Heart left ventricle (tissue), 16 donors: ENCODE results near the gene C11orf21. TPM values are rescaled to one million over a fixed set of nuclear protein-coding genes. Genes with fewer than 3 reads are reported as not detected.

Experiments used
- ATAC-seq, 4 donors: fragments of 200-7000 bp; cut with Tn5 transposase; one replicate each; pipeline ENCODE4 v1.9.1; 2020 to 2022; ENCODE audit warnings: moderate library complexity in 4 of 4, mild to moderate bottlenecking in 3 of 4, moderate number of reproducible peaks in 1 of 4
- DNase-seq, 5 donors: peaks; one replicate each; pipeline ENCODE4 v3.0.0-alpha.2; 2020
- H3K27ac ChIP-seq, 12 donors: fragments of 200-600 bp; sonication (generic) in 4 of 12; one replicate each; pipeline versions ENCODE4 v1.5.0 to v1.8.0; 2016 to 2022; ENCODE audit warnings: mild to moderate bottlenecking in 2 of 12
- H3K27me3 ChIP-seq, 9 donors: fragments of 200-600 bp; sonication (generic) in 2 of 9; one replicate each; pipeline versions ENCODE4 v1.5.1 to v1.8.0; 2016 to 2022; ENCODE audit warnings: mild to moderate bottlenecking in 3 of 9
- H3K36me3 ChIP-seq, 9 donors: fragments of 200-600 bp; sonication (generic) in 2 of 9; one replicate each; pipeline versions ENCODE4 v1.5.0 to v1.8.0; 2018 to 2022; ENCODE audit warnings: mild to moderate bottlenecking in 2 of 9
- H3K4me1 ChIP-seq, 12 donors: fragments of 200-600 bp; sonication (generic) in 4 of 12; one replicate each; pipeline versions ENCODE4 v1.5.0 to v1.8.0; 2016 to 2022; ENCODE audit warnings: mild to moderate bottlenecking in 3 of 12
- H3K4me3 ChIP-seq, 12 donors: fragments of 200-600 bp; sonication (generic) in 4 of 12; one replicate each; pipeline versions ENCODE4 v1.5.0 to v1.8.0; 2017 to 2022; ENCODE audit warnings: mild to moderate bottlenecking in 9 of 12, moderate library complexity in 4 of 12
- H3K9me3 ChIP-seq, 12 donors: fragments of 200-600 bp; sonication (generic) in 4 of 12; one replicate each; pipeline versions ENCODE4 v1.5.0 to v1.8.0; 2016 to 2022; ENCODE audit warnings: mild to moderate bottlenecking in 1 of 12
- CTCF ChIP-seq, 12 donors: fragments of 200-600 bp; sonication (generic) in 4 of 12; IDR thresholded peaks; one replicate each; pipeline versions ENCODE4 v1.5.0 to v1.8.0; 2018 to 2022; ENCODE audit warnings: antibody characterized with exemption in 12 of 12, mild to moderate bottlenecking in 5 of 12
- POLR2A ChIP-seq, 2 donors: fragments of 450-650 bp; IDR thresholded peaks; one replicate each; pipeline ENCODE4 v1.6.1; 2017; ENCODE audit warnings: antibody characterized with exemption in 2 of 2, mild to moderate bottlenecking in 2 of 2, moderate library complexity in 2 of 2
- WGBS, 4 donors: extraction: QIAGEN DNeasy Blood & Tissue Kit in 2 of 4; methylation state at CpG; one replicate each; pipeline versions ENCODE4 v1.1.5 to v1.1.7; 2013 to 2018; 5-methylcytosine and 5-hydroxymethylcytosine counted together
- intact Hi-C, 10 donors: fragments of 100-400 bp; cut with DNase I; formaldehyde crosslinking; loops; one replicate each; pipeline versions ENCODE4 v1.11.1 to v1.14.2; 2022
- polyA plus RNA-seq, 2 donors: library from polyadenylated mRNA; stranded (reverse); fragments of 200-250 nt; gene quantifications; one replicate each; pipeline ENCODE4 v1.2.3, GENCODE V29; 2013
- total RNA-seq, 9 donors: library from RNA; depleted of rRNA in 2 of 9; stranded (reverse); fragments of >200 nt in 2 of 9; fragmentation: NEBNext Ultra II Directional in 3 of 9; extraction: Animal tissue kit (Norgen Biotek cat#: 25700) in 3 of 9; gene quantifications; one replicate each; pipeline versions ENCODE4 v1.1.0 to v1.2.4, GENCODE V29; 2016 to 2023
- donor health status: ischemic (EF 13 %, LVEDD 7.1; RV severe dilation, severe dysfunction).
- donor health status: healthy with polysubstance abuse.
- donor health status: DM: no; HTN: yes; CAD: no.
- donor health status: DM: no; HTN: no; CAD: no.
- donor health status: ischemic (EF 25% LVEDD 6.9; RV normal size, moderate dysfunction).
- donor health status: ischemic (EF 25% LVEDD 5.7; RV mildly dilated, moderate dysfunction).
- donor health status: healthy.
- donor health status: DM: yes; HTN: yes; CAD: no.
- donor health status: ischemic (EF 35%, LVEDD 5.7; RV mildly dilated, moderate dysfunction).
- donor health status: nonischemic (EF 11% LVEDD 7.7; RV severe dilation, severe dysfunction).
- donor health status: DM: yes; HTN: yes; CAD: no.
- donor health status: PGD.
- donor health status: ischemic (EF 29% LVEDD 5.4; RV normal size, mild dysfunction).
- donor health status: nonischemic (EF 23%, LVEDD 6.1; RV moderate dilation, normal function).

Gene C11orf21
- total and polyA plus RNA-seq, 11 donors, result 4.8 to 41.2 (median 29.9) TPM

GRCh38 chr11:2256951-2257700 is 44.6 kb downstream of the C11orf21 start:
- no peaks in the 10 kb centered on the region for H3K36me3 ChIP-seq
- H3K27ac ChIP-seq, result no peak overlapping the region
- 85 to 90% (median 88%) methylated on average over 17 to 31 of the region's 31 CpGs for WGBS, 4 donors
- H3K27me3 ChIP-seq, result peaks cover 0 to 24% (median 0%) of the 10 kb centered on the region in 9 donors
- intact Hi-C loops, result no loop called here
- ATAC-seq (no peak), DNase-seq (peak in 2 of 5 donors; percentile 9 to 44)
- no peaks in the 10 kb centered on the region for H3K4me1 ChIP-seq
- peaks cover 0 to 9% (median 0%) of the 10 kb centered on the region in 12 donors for H3K9me3 ChIP-seq
- TF ChIP-seq CTCF (IDR thresholded peaks at IDR 0.05) (no peak), POLR2A (IDR thresholded peaks at IDR 0.05) (no peak)
- no peak overlapping the region for H3K4me3 ChIP-seq

- H3K27ac ChIP-seq, result no peak overlapping the region
- no peaks in the 10 kb centered on the region for H3K36me3 ChIP-seq
- H3K27me3 ChIP-seq, result peaks cover 0 to 18% (median 0%) of the 10 kb centered on the region in 9 donors
- H3K4me1 ChIP-seq, result no peaks in the 10 kb centered on the region
- H3K4me3 ChIP-seq, result no peak overlapping the region
- H3K9me3 ChIP-seq, result peaks cover 0 to 9% (median 0%) of the 10 kb centered on the region in 12 donors
- ATAC-seq (no peak), DNase-seq (peak in 1 of 5 donors; percentile 24)
- TF ChIP-seq CTCF (IDR thresholded peaks at IDR 0.05), result no peak
- TF ChIP-seq POLR2A (IDR thresholded peaks at IDR 0.05), result no peak
- intact Hi-C loops, result no loop called here
- 80 to 88% (median 84%) methylated on average over 9 to 14 of the region's 14 CpGs for WGBS, 4 donors
Measured at GRCh38 chr11:2256293-2256913, 45.3 kb downstream of the C11orf21 start.

GRCh38 chr11:2252018-2252417 is 49.7 kb downstream of the C11orf21 start:
- Histone ChIP-seq H3K27ac (no peak overlapping the region), H3K36me3 (no peaks in the 10 kb centered on the region), H3K4me3 (no peak overlapping the region), H3K4me1 (no peaks in the 10 kb centered on the region), H3K27me3 (peaks cover 0 to 17% (median 0%) of the 10 kb centered on the region in 9 donors), H3K9me3 (peaks cover 0 to 9% (median 0%) of the 10 kb centered on the region in 12 donors)
- intact Hi-C loops, result no loop called here
- no peak for TF ChIP-seq CTCF (IDR thresholded peaks at IDR 0.05)
- TF ChIP-seq POLR2A (IDR thresholded peaks at IDR 0.05), result no peak
- DNase-seq (no peak), ATAC-seq (no peak)
- WGBS, 4 donors, result 61 to 70% (median 65%) methylated on average over 6 of the region's 6 CpGs

- H3K36me3 ChIP-seq, result no peaks in the 10 kb centered on the region
- no peaks in the 10 kb centered on the region for H3K4me1 ChIP-seq
Measured at GRCh38 chr11:2251138-2251537, 50.6 kb downstream of the C11orf21 start.

More at GRCh38 chr11:2251138-2251537, 50.6 kb downstream of the C11orf21 start:
- ATAC-seq, result no peak
- no peak overlapping the region for H3K4me3 ChIP-seq
- WGBS, 4 donors, result 92 to 96% (median 95%) methylated on average over 6 of the region's 6 CpGs
- TF ChIP-seq CTCF (IDR thresholded peaks at IDR 0.05), result no peak
- no peak for TF ChIP-seq POLR2A (IDR thresholded peaks at IDR 0.05)
- peaks cover 0 to 17% (median 0%) of the 10 kb centered on the region in 9 donors for H3K27me3 ChIP-seq
- no peak overlapping the region for H3K27ac ChIP-seq
- H3K9me3 ChIP-seq, result peaks cover 0 to 9% (median 0%) of the 10 kb centered on the region in 12 donors
- intact Hi-C loops, result no loop called here
- DNase-seq, result peak in 1 of 5 donors; percentile 22
